Mononuclear cell (primary cell): ENCODE results near the gene TXNL4B. TPM values are rescaled to one million over a fixed set of nuclear protein-coding genes. Genes with fewer than 3 reads are reported as not detected.

Source experiments
- H3K27me3 ChIP-seq: 2 replicates; pipeline ENCODE4 v1.6.0; 2011; ENCODE audit warnings: low read length, control low read depth; ENCODE audit not compliant: insufficient read depth
- H3K4me1 ChIP-seq: 2 replicates; pipeline ENCODE4 v1.5.1; 2011; ENCODE audit warnings: mild to moderate bottlenecking, low read length, control low read depth; ENCODE audit not compliant: insufficient read depth
- H3K4me3 ChIP-seq: 2 replicates; pipeline ENCODE4 v1.5.1; 2011; ENCODE audit warnings: mild to moderate bottlenecking, low read length, moderate library complexity
- H3K9me3 ChIP-seq: 2 replicates; pipeline ENCODE4 v1.5.1; 2011; ENCODE audit warnings: low read depth, mild to moderate bottlenecking, control low read depth, low read length
- total RNA-seq: library from RNA; depleted of rRNA; stranded (reverse); fragments of >200 nt; gene quantifications from one replicate; pipeline ENCODE4 v1.2.3, GENCODE V29; 2012

The TXNL4B gene
- total RNA-seq, 1 donor, result 10.9 TPM

- H3K4me1 ChIP-seq, result no peaks in the 10 kb centered on the region
Measured at GRCh38 chr16:72042157-72042660, 51.2 kb downstream of the TXNL4B start.

DNA sequence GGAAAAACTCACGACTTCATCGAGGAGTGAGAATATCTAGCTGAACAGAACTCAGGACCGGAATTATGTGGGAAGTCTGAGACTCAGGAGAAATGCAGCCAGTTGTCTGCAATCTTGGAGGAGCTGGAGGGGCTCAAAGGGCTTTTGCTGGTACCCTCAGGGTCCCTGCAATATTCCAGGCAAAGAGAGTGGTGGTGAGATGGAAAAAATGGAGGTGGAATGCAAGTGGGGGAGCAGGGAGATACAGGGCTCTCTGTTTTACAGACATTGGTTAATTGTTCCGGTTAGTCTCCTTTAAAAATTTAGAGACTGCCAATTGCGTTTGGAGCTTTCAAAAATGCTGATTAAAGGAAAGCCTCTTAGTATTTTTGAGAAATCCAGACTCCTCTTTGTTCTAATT is 57.3 kb downstream of the TXNL4B start:
- no peaks in the 10 kb centered on the region for H3K4me1 ChIP-seq
- H3K4me3 ChIP-seq, result no peak overlapping the region
- H3K9me3 ChIP-seq, result no peaks in the 10 kb centered on the region
- no peaks in the 10 kb centered on the region for H3K27me3 ChIP-seq

More at GRCh38 chr16:72042157-72042660, 51.2 kb downstream of the TXNL4B start:
- no peaks in the 10 kb centered on the region for H3K27me3 ChIP-seq
- H3K9me3 ChIP-seq, result no peaks in the 10 kb centered on the region
- H3K4me3 ChIP-seq, result no peak overlapping the region

Other genes starting within 250 kb of the TXNL4B start
- 41.0 TPM for gene ATXN1L, start 247.6 kb downstream of the TXNL4B start, total RNA-seq
- 15.1 TPM for gene ZNF821, start 209.4 kb downstream of the TXNL4B start, total RNA-seq
- gene IST1, start 198.1 kb downstream of the TXNL4B start, total RNA-seq, result 426 TPM
- gene PKD1L3, start 93.2 kb downstream of the TXNL4B start, total RNA-seq, result 0.10 TPM
- 0.94 TPM for gene DHODH, start 84.9 kb downstream of the TXNL4B start, total RNA-seq
- 16.1 TPM for gene HP, start 39.1 kb downstream of the TXNL4B start, total RNA-seq
- gene HPR, start 30.4 kb downstream of the TXNL4B start, total RNA-seq, result not detected
- gene DHX38, start 227 bp upstream of the TXNL4B start, total RNA-seq, result 38.0 TPM
- 0.31 TPM for gene PMFBP1, start 78.5 kb upstream of the TXNL4B start, total RNA-seq